Gastroesophageal sphincter (tissue), 4 donors: ENCODE measurements around the gene MUC5AC. TPM values are rescaled to one million over a fixed set of nuclear protein-coding genes. Genes with fewer than 3 reads are reported as not detected.
"Not testable (repeated sequence)": the region's sequence is repeated elsewhere in the genome, so short reads cannot be mapped to it uniquely, and the experiment has no call there.

Experiments used
- ATAC-seq: fragments of 150-250 bp; one replicate; pipeline ENCODE4 v1.9.1; 2016; ENCODE audit warnings: mild to moderate bottlenecking, moderate library complexity
- H3K27ac ChIP-seq, 4 donors: fragments of 200-600 bp; sonication (generic) in 3 of 4; 1 replicate in 3 of 4; 2 replicates in 1 of 4; pipeline ENCODE4 v1.5.1; 2016 to 2019
- H3K27me3 ChIP-seq: fragments of 200-600 bp; sonication (generic); one replicate; pipeline ENCODE4 v1.5.1; 2019
- H3K36me3 ChIP-seq, 2 donors: fragments of 200-600 bp; sonication (generic); one replicate each; pipeline ENCODE4 v1.5.1; 2019; ENCODE audit warnings: control low read depth in 1 of 2
- H3K4me1 ChIP-seq, 3 donors: fragments of 200-600 bp; sonication (generic); 1 replicate in 2 of 3; 2 replicates in 1 of 3; pipeline ENCODE4 v1.5.1; 2016 to 2019; ENCODE audit warnings: control low read depth in 2 of 3
- H3K4me3 ChIP-seq, 2 donors: fragments of 200-600 bp; sonication (generic); one replicate each; pipeline ENCODE4 v1.5.1; 2019; ENCODE audit warnings: mild to moderate bottlenecking in 1 of 2, moderate library complexity in 1 of 2
- H3K9me3 ChIP-seq, 3 donors: fragments of 200-600 bp; sonication (generic); one replicate each; pipeline ENCODE4 v1.5.1; 2017 to 2019; ENCODE audit warnings: control low read depth in 2 of 3
- EP300 ChIP-seq: sonication (generic); formaldehyde crosslinking; IDR thresholded peaks from one replicate; pipeline ENCODE4 v1.6.1; 2017; ENCODE audit warnings: antibody characterized with exemption, mild to moderate bottlenecking
- POLR2A ChIP-seq, 2 donors: fragments of 450-650 bp; IDR thresholded peaks; one replicate each; pipeline ENCODE4 v1.6.1; 2017; ENCODE audit warnings: antibody characterized with exemption in 2 of 2, mild to moderate bottlenecking in 2 of 2, moderate library complexity in 1 of 2
- POLR2AphosphoS5 ChIP-seq: sonication (generic); formaldehyde crosslinking; IDR thresholded peaks from one replicate; pipeline ENCODE4 v1.6.1; 2017; ENCODE audit warnings: antibody characterized with exemption
- WGBS, 2 donors: methylation state at CpG; one replicate each; pipeline ENCODE4 v1.1.5; 2018; ENCODE audit warnings: low coverage in 1 of 2; 5-methylcytosine and 5-hydroxymethylcytosine counted together
- total RNA-seq, 4 donors: library from RNA; depleted of rRNA; stranded (reverse); fragments of >200 nt; gene quantifications; one replicate each; pipeline ENCODE4 v1.1.0, GENCODE V29; 2016
- TF ChIP-seq, protein P1 (sequence below), 4 experiments: fragments of 200-600 bp in 2 of 4; fragments of 450-650 bp in 2 of 4; sonication (generic) in 1 of 4; IDR thresholded peaks; one replicate each; pipeline ENCODE4 v1.5.1; 2017 to 2019; ENCODE audit warnings: antibody characterized with exemption in 4 of 4, mild to moderate bottlenecking in 2 of 4, moderate library complexity in 2 of 4

MUC5AC gene
- total RNA-seq, 4 donors from 2014 or later = 0.02 to 0.31 TPM; not detected in 2

GRCh38 chr11:1163911-1164735, 6.4 kb downstream of the MUC5AC start:
- no peaks in the 10 kb centered on the region for H3K4me1 ChIP-seq
- peaks cover 54% of the 10 kb centered on the region for H3K27me3 ChIP-seq
- WGBS, 2 donors = 50% methylated on average over 2 of the region's 28 CpGs; no CpG with 5 or more reads in 1 of the 2 donors
- H3K36me3 ChIP-seq = no peaks in the 10 kb centered on the region
- no peak for TF ChIP-seq POLR2A (IDR thresholded peaks at IDR 0.05)
- no peak for TF ChIP-seq EP300
- TF ChIP-seq, protein P1, sequence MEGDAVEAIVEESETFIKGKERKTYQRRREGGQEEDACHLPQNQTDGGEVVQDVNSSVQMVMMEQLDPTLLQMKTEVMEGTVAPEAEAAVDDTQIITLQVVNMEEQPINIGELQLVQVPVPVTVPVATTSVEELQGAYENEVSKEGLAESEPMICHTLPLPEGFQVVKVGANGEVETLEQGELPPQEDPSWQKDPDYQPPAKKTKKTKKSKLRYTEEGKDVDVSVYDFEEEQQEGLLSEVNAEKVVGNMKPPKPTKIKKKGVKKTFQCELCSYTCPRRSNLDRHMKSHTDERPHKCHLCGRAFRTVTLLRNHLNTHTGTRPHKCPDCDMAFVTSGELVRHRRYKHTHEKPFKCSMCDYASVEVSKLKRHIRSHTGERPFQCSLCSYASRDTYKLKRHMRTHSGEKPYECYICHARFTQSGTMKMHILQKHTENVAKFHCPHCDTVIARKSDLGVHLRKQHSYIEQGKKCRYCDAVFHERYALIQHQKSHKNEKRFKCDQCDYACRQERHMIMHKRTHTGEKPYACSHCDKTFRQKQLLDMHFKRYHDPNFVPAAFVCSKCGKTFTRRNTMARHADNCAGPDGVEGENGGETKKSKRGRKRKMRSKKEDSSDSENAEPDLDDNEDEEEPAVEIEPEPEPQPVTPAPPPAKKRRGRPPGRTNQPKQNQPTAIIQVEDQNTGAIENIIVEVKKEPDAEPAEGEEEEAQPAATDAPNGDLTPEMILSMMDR (IDR thresholded peaks at IDR 0.05) = no peak
- TF ChIP-seq POLR2AphosphoS5 = no peak
- ATAC-seq = no peak
- no peak overlapping the region for H3K27ac ChIP-seq
- H3K4me3 ChIP-seq = no peak overlapping the region
- peaks cover 0 to 9% (median 0%) of the 10 kb centered on the region in 3 donors for H3K9me3 ChIP-seq

- not testable (repeated sequence) for ATAC-seq, H3K9me3 ChIP-seq, H3K4me3 ChIP-seq, H3K36me3 ChIP-seq, H3K27ac ChIP-seq, H3K4me1 ChIP-seq
- WGBS, 2 donors = no CpG with 5 or more reads among the region's 10 CpGs
- peaks cover 54% of the 10 kb centered on the region for H3K27me3 ChIP-seq
These were observed 7.1 kb downstream of the MUC5AC start for GRCh38 chr11:1164779-1165255.

GRCh38 chr11:1165256-1166041, 7.7 kb downstream of the MUC5AC start:
- no peaks in the 10 kb centered on the region for H3K36me3 ChIP-seq
- TF ChIP-seq POLR2A (IDR thresholded peaks at IDR 0.05) (no peak), POLR2AphosphoS5 (no peak), EP300 (no peak)
- TF ChIP-seq, protein P1 (IDR thresholded peaks at IDR 0.05) = no peak
- no peak overlapping the region for H3K27ac ChIP-seq
- ATAC-seq = no peak
- H3K9me3 ChIP-seq = peaks cover 0 to 9% (median 0%) of the 10 kb centered on the region in 3 donors
- H3K4me1 ChIP-seq = no peaks in the 10 kb centered on the region
- peaks cover 53% of the 10 kb centered on the region for H3K27me3 ChIP-seq
- no CpG with 5 or more reads among the region's 30 CpGs for WGBS, 2 donors
- no peak overlapping the region for H3K4me3 ChIP-seq

DNA sequence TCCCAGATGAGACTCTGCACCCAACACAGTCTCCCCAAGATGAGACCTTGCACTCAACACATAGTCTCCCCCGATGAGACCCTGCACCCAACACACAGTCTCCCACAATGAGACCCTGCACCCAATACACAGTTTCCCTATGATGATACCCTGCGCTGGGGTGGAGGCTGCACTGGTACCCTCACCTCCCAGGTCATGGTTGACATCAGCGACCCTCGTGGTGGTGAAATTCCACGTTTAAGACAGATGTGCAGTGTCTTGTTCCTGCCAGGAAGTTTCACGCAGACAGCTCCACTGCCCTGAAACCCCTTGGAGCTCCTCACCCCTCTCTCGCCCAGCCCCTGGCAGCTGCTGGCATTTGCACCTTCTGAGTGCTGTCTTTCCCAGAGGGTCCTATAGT, 9.5 kb downstream of the MUC5AC start:
- no peak for TF ChIP-seq EP300
- ATAC-seq = no peak
- peaks cover 35% of the 10 kb centered on the region for H3K27me3 ChIP-seq
- H3K36me3 ChIP-seq = no peaks in the 10 kb centered on the region
- no peak overlapping the region for H3K4me3 ChIP-seq
- 43% methylated on average over 3 of the region's 7 CpGs; no CpG with 5 or more reads in 1 of the 2 donors for WGBS, 2 donors
- peaks cover 0 to 9% (median 0%) of the 10 kb centered on the region in 3 donors for H3K9me3 ChIP-seq
- no peak overlapping the region for H3K27ac ChIP-seq
- no peaks in the 10 kb centered on the region for H3K4me1 ChIP-seq

- no peak for ATAC-seq
- H3K36me3 ChIP-seq = no peaks in the 10 kb centered on the region
- H3K9me3 ChIP-seq = peaks cover 0 to 9% (median 0%) of the 10 kb centered on the region in 3 donors
- no peaks in the 10 kb centered on the region for H3K4me1 ChIP-seq
- H3K4me3 ChIP-seq = no peak overlapping the region
- 85% methylated on average over 4 of the region's 19 CpGs; no CpG with 5 or more reads in 1 of the 2 donors for WGBS, 2 donors
- TF ChIP-seq, protein P1 (IDR thresholded peaks at IDR 0.05) = no peak
- TF ChIP-seq POLR2AphosphoS5 (no peak), EP300 (no peak)
- no peak overlapping the region for H3K27ac ChIP-seq
- peaks cover 29% of the 10 kb centered on the region for H3K27me3 ChIP-seq
These were observed 10.0 kb downstream of the MUC5AC start for GRCh38 chr11:1167751-1168231.
